ENCODE measurements around the gene ITGAL. TPM values are rescaled to one million over a fixed set of nuclear protein-coding genes. Genes with fewer than 3 reads are reported as not detected.
A peak's percentile ranks its signal among the peaks of the same experiment; 100 is the strongest.

The ITGAL gene
- total RNA-seq, 6 experiments from 2014 or later, result not detected

- Mint-ChIP-seq H3K27me3 (ENCODE audit: insufficient read depth) (peaks cover 6% of the 10 kb centered on the region), H3K4me1 (ENCODE audit: low read depth) (peaks cover 16% of the 10 kb centered on the region), H3K36me3 (ENCODE audit: low read depth) (0 out of 2 replicates have a peak, but pooled peaks cover 6% of the 10 kb centered on the region), H3K9me3 (no peaks in the 10 kb centered on the region), H3K27ac (no peak overlapping the region), H3K4me3 (no peak overlapping the region)
- no peak for TF ChIP-seq CTCF (IDR thresholded peaks at IDR 0.05)
- DNase-seq, result no peak
Measured at GRCh38 chr16:30523768-30524574, 51.4 kb downstream of the ITGAL start.

GRCh38 chr16:30524575-30525568 lies 52.3 kb downstream of the ITGAL start:
- Mint-ChIP-seq H3K9me3 (no peaks in the 10 kb centered on the region), H3K27ac (no peak overlapping the region), H3K4me3 (no peak overlapping the region), H3K4me1 (ENCODE audit: low read depth) (peaks cover 16% of the 10 kb centered on the region), H3K36me3 (ENCODE audit: low read depth) (0 out of 2 replicates have a peak, but pooled peaks cover 6% of the 10 kb centered on the region), H3K27me3 (ENCODE audit: insufficient read depth) (no peaks in the 10 kb centered on the region; the same call in 1 of the 2 replicates)
- no peak for DNase-seq
- TF ChIP-seq CTCF (IDR thresholded peaks at IDR 0.05), result no peak

GRCh38 chr16:30525844-30526136 lies 53.2 kb downstream of the ITGAL start:
- Mint-ChIP-seq H3K27me3 (ENCODE audit: insufficient read depth) (no peaks in the 10 kb centered on the region; the same call in 1 of the 2 replicates), H3K4me3 (peak overlapping the region; percentile 88), H3K9me3 (no peaks in the 10 kb centered on the region), H3K4me1 (ENCODE audit: low read depth) (peaks cover 16% of the 10 kb centered on the region), H3K27ac (peak overlapping the region; percentile 80), H3K36me3 (ENCODE audit: low read depth) (0 out of 2 replicates have a peak, but pooled peaks cover 6% of the 10 kb centered on the region)
- no peak for TF ChIP-seq CTCF (IDR thresholded peaks at IDR 0.05)
- DNase-seq, result no peak

GRCh38 chr16:30526137-30526822 lies 53.7 kb downstream of the ITGAL start, which contains the start of gene ZNF768:
Gene ZNF768 (minus strand): TSS chr16:30526566. CDS start chr16:30526413, 153 bp downstream.
- H3K27me3 Mint-ChIP-seq (ENCODE audit: insufficient read depth), result no peaks in the 10 kb centered on the region; the same call in 1 of the 2 replicates
- H3K27ac Mint-ChIP-seq, result peak within 1 kb of the TSS; percentile 93
- H3K36me3 Mint-ChIP-seq (ENCODE audit: low read depth), result 0 out of 2 replicates have a peak, but pooled peaks cover 6% of the 10 kb centered on the region
- peak within 1 kb of the TSS; percentile 88 for H3K4me3 Mint-ChIP-seq
- no peak for TF ChIP-seq CTCF (IDR thresholded peaks at IDR 0.05)
- H3K4me1 Mint-ChIP-seq (ENCODE audit: low read depth), result peaks cover 16% of the 10 kb centered on the region
- DNase-seq, result peak; percentile 7
- no peaks in the 10 kb centered on the region for H3K9me3 Mint-ChIP-seq
